Measurements from ENCODE around the gene MBD6. TPM values are rescaled to one million over a fixed set of nuclear protein-coding genes. Genes with fewer than 3 reads are reported as not detected.
A peak's percentile ranks its signal among the peaks of the same experiment; 100 is the strongest.

MBD6 gene
- total RNA-seq, result 100 to 1,000 TPM in 1 of 2 donors, 10 to 100 TPM in 1; 94.1 to 123 TPM

GRCh38 chr12:57522011-57522886, at the start of gene MBD6:
MBD6 (plus strand) TSS chr12:57522824; CDS start chr12:57524304, 1,480 bp downstream.
- peak; percentile 96 for DNase-seq (ENCODE audit: low spot score)
- Mint-ChIP-seq H3K27ac (peak within 1 kb of the TSS; percentile 98 to 100), H3K4me3 (peak within 1 kb of the TSS; percentile 88), H3K36me3 (peaks cover 19% of the 10 kb centered on the region), H3K9me3 (no peaks in the 10 kb centered on the region), H3K4me1 (ENCODE audit: low read depth in 2 of 2) (peaks cover 51 to 60% of the 10 kb centered on the region in 2 donors), H3K27me3 (no peaks in the 10 kb centered on the region)
- ATAC-seq, result peak; percentile 61 to 69

GRCh38 chr12:57473392-57473791, 49.2 kb upstream of the MBD6 start:
- H3K27ac Mint-ChIP-seq, result peak overlapping the region; percentile 77 to 87

GRCh38 chr12:57473886-57474285, 48.7 kb upstream of the MBD6 start:
- Mint-ChIP-seq H3K4me3 (peak overlapping the region; percentile 75), H3K27ac (peak overlapping the region; percentile 77 to 87), H3K27me3 (no peaks in the 10 kb centered on the region), H3K9me3 (no peaks in the 10 kb centered on the region), H3K4me1 (ENCODE audit: low read depth in 2 of 2) (peaks cover 66 to 70% of the 10 kb centered on the region in 2 donors), H3K36me3 (peaks cover 15% of the 10 kb centered on the region)
- ATAC-seq, result no peak
- peak; percentile 6 for DNase-seq (ENCODE audit: low spot score)

More at GRCh38 chr12:57473392-57473791, 49.2 kb upstream of the MBD6 start:
- Mint-ChIP-seq H3K4me3 (peak overlapping the region; percentile 75), H3K9me3 (no peaks in the 10 kb centered on the region), H3K4me1 (ENCODE audit: low read depth in 2 of 2) (peaks cover 62 to 67% of the 10 kb centered on the region in 2 donors), H3K27me3 (no peaks in the 10 kb centered on the region), H3K36me3 (peaks cover 15% of the 10 kb centered on the region)
- no peak for DNase-seq (ENCODE audit: low spot score)
- no peak for ATAC-seq

GRCh38 chr12:57474430-57474829, 48.2 kb upstream of the MBD6 start:
- Mint-ChIP-seq H3K9me3 (no peaks in the 10 kb centered on the region), H3K4me1 (ENCODE audit: low read depth in 2 of 2) (peaks cover 67 to 70% of the 10 kb centered on the region in 2 donors), H3K27me3 (no peaks in the 10 kb centered on the region), H3K4me3 (peak overlapping the region; percentile 75), H3K27ac (peak overlapping the region; percentile 77 to 87), H3K36me3 (peaks cover 15% of the 10 kb centered on the region)
- ATAC-seq, result no peak
- no peak for DNase-seq (ENCODE audit: low spot score)

GRCh38 chr12:57474862-57475261, 47.8 kb upstream of the MBD6 start:
- DNase-seq (ENCODE audit: low spot score) (no peak), ATAC-seq (no peak)
- Mint-ChIP-seq H3K27me3 (no peaks in the 10 kb centered on the region), H3K36me3 (peaks cover 15% of the 10 kb centered on the region), H3K4me3 (peak overlapping the region; percentile 75), H3K9me3 (no peaks in the 10 kb centered on the region), H3K4me1 (ENCODE audit: low read depth in 2 of 2) (peaks cover 69 to 74% of the 10 kb centered on the region in 2 donors), H3K27ac (peak overlapping the region; percentile 77 to 87)

DNA sequence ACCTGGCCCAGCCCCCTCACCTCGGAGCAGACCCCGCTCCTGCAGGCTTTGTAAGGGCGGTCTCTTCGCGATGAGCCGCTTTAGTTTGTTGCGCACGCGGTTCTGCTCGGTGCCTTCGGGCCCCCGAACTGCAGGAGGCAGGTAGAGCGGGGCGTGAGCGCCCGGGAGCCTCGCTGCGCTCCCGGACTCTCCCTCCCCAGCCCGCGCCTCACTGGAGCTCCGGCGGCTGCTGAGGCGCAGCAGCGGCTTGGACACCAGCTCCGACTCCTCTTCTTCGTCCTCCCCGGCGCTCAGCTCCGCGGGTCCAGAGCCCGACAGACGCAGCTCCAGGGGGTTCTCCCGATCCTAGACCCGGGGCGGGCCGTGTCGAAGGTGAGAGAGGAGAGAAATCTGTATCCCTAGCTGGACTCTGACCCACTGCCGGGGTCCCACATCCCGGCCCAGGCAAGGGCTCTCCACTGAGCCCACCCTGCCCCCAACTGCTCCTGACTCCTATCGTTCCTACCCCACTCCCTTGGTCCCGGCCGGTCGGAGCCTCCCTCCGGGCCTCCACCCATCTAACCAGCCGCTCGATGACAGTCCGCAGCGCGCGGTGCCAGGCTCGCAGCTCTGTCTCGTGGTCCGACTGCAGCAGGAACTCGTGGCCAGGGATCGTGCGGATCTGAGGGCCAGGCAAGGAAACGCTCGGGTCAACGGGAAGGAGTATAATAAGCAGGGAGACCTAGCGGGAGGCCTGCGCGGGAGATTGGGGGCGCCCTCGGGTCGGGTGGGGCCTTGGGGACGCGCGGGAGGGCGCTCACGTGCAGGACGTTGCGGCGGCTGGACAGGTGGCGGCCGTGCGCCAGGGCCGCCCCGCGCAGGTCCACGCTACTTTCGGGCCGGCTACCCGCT, 47.1 kb upstream of the MBD6 start:
- Mint-ChIP-seq H3K27me3 (no peaks in the 10 kb centered on the region), H3K4me1 (ENCODE audit: low read depth in 2 of 2) (peaks cover 68 to 81% of the 10 kb centered on the region in 2 donors), H3K9me3 (no peaks in the 10 kb centered on the region), H3K4me3 (peak overlapping the region; percentile 89), H3K27ac (peak overlapping the region; percentile 98 to 100), H3K36me3 (peaks cover 15% of the 10 kb centered on the region)
- DNase-seq (ENCODE audit: low spot score) (no peak), ATAC-seq (no peak)

GRCh38 chr12:57476162-57476992, 46.2 kb upstream of the MBD6 start:
- Mint-ChIP-seq H3K36me3 (peaks cover 15% of the 10 kb centered on the region), H3K27ac (peak overlapping the region; percentile 98 to 100), H3K4me1 (ENCODE audit: low read depth in 2 of 2) (peaks cover 73 to 89% of the 10 kb centered on the region in 2 donors), H3K27me3 (no peaks in the 10 kb centered on the region), H3K4me3 (peak overlapping the region; percentile 89), H3K9me3 (no peaks in the 10 kb centered on the region)
- DNase-seq (ENCODE audit: low spot score) (peak; percentile 79), ATAC-seq (peak; percentile 46 to 63)

DNA sequence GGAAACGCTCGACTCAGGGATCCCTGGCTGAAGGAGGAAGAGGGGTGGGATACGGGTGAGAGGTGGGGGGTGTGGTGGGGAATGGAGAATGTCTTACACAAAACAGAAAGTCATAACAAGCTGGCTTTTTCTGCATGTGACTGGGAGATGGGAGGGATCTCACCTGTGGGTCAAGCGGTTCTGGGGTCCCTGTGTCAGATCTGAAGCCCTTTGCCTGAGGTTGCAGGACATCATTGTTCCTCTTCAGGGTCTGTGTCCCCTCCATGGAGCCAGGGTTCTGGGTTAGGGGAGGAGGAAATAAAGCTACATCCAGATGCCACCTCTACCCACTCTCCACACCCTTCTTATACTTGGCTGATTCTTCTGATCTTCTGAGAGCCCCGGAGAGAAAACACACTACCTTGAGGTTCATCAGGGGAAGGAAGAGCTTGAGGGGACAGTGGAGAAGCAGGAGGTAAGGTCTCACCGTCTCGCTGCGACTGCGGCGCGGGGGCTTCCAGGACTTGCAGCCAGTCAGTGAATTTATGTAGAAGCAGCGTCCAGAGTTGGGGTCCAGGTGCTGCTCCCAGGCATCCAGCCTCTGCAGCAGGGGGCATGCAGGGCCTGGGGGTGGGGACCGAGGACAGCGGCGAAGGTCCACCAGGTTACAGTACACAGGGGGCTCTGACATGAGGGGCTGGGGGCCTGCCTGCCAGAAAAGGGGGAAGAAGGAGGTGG, 45.5 kb upstream of the MBD6 start:
- H3K36me3 Mint-ChIP-seq, result peaks cover 15% of the 10 kb centered on the region
- H3K4me1 Mint-ChIP-seq (ENCODE audit: low read depth in 2 of 2), result peaks cover 73 to 90% of the 10 kb centered on the region in 2 donors

GRCh38 chr12:57477710-57478681, 44.6 kb upstream of the MBD6 start:
- Mint-ChIP-seq H3K27ac (peak overlapping the region; percentile 98 to 100), H3K4me1 (ENCODE audit: low read depth in 2 of 2) (peaks cover 67 to 83% of the 10 kb centered on the region in 2 donors), H3K36me3 (peaks cover 15% of the 10 kb centered on the region), H3K27me3 (no peaks in the 10 kb centered on the region), H3K9me3 (no peaks in the 10 kb centered on the region), H3K4me3 (peak overlapping the region; percentile 89)
- DNase-seq (ENCODE audit: low spot score), result no peak
- peak; percentile 55 to 67 for ATAC-seq

More for the DNA sequence above, 45.5 kb upstream of the MBD6 start:
- no peaks in the 10 kb centered on the region for H3K9me3 Mint-ChIP-seq
- peak overlapping the region; percentile 89 for H3K4me3 Mint-ChIP-seq
- ATAC-seq, result no peak
- H3K27me3 Mint-ChIP-seq, result no peaks in the 10 kb centered on the region
- H3K27ac Mint-ChIP-seq, result peak overlapping the region; percentile 98 to 100
- DNase-seq (ENCODE audit: low spot score), result no peak

GRCh38 chr12:57479043-57479375, 43.6 kb upstream of the MBD6 start:
- no peak for DNase-seq (ENCODE audit: low spot score)
- Mint-ChIP-seq H3K9me3 (no peaks in the 10 kb centered on the region), H3K36me3 (peaks cover 9% of the 10 kb centered on the region), H3K4me3 (peak overlapping the region; percentile 89), H3K27me3 (no peaks in the 10 kb centered on the region), H3K4me1 (ENCODE audit: low read depth in 2 of 2) (peaks cover 67 to 81% of the 10 kb centered on the region in 2 donors), H3K27ac (peak overlapping the region; percentile 98 to 100)
- ATAC-seq, result peak; percentile 10 to 25

DNA sequence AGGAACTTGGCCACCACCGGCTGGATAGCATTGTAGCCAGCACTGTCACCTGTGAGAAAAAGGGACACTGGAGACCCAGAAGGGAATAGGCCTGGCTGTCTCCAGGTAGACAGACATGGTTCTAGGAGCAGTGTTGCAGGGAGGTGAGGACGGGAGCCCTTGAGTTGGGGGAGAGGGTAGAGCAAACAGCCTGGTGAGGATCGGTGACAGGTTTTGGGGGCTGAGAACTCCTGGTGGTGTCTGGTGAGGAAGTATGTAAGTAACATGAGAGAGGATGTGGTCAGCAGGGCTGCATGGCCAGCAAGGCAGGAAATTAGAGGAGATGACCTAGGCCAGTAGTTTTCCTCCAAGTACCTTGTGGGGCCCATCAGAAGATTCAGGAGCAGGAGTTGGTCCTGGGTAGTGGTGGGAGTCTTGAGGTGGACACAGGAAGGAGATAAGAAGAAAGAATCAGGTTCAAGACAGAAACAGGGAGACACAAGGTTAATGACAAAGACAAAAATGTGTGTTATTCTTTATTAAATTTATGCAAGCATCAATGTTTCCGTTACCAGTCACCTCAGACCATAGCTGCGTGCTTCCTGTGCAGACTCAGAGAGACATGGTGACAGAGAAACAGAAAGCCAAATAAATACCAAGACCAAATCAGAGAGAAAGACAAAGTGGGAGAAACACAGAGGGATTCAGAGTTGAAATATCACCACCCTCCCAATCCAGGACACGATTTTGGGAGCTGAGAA, 43.1 kb upstream of the MBD6 start, which contains the start of gene ARHGAP9:
Gene ARHGAP9 (minus strand): TSS at position 491 of the 740 bp plus-strand sequence. CDS start 460 bp downstream, at position 31.
- Mint-ChIP-seq H3K4me3 (peak within 1 kb of the TSS; percentile 89), H3K4me1 (ENCODE audit: low read depth in 2 of 2) (peaks cover 62 to 76% of the 10 kb centered on the region in 2 donors), H3K27ac (peak within 1 kb of the TSS; percentile 98 to 100), H3K9me3 (no peaks in the 10 kb centered on the region), H3K27me3 (no peaks in the 10 kb centered on the region), H3K36me3 (peaks cover 3% of the 10 kb centered on the region)
- ATAC-seq (peak; percentile 77), DNase-seq (ENCODE audit: low spot score) (peak; percentile 82)

All from natural killer cell treated with Interleukin-12 subunit alpha and Interleukin-12 subunit beta and Interleukin-15 and Interleukin-18, amount 100 ng/mL, for 72 hours (primary cell).